GM12874 (cell line): ENCODE measurements around the gene TMEM238L.
A peak's percentile ranks its signal among the peaks of the same experiment; 100 is the strongest.

ENCODE experiments used
- TF ChIP-seq, protein P1 (sequence below): IDR thresholded peaks from 2 replicates; pipeline ENCODE4 v1.5.1; 2011; ENCODE audit warnings: low read depth, mild to moderate bottlenecking, control low read depth, low read length, moderate library complexity; ENCODE audit not compliant: insufficient read depth

The TMEM238L gene

DNA sequence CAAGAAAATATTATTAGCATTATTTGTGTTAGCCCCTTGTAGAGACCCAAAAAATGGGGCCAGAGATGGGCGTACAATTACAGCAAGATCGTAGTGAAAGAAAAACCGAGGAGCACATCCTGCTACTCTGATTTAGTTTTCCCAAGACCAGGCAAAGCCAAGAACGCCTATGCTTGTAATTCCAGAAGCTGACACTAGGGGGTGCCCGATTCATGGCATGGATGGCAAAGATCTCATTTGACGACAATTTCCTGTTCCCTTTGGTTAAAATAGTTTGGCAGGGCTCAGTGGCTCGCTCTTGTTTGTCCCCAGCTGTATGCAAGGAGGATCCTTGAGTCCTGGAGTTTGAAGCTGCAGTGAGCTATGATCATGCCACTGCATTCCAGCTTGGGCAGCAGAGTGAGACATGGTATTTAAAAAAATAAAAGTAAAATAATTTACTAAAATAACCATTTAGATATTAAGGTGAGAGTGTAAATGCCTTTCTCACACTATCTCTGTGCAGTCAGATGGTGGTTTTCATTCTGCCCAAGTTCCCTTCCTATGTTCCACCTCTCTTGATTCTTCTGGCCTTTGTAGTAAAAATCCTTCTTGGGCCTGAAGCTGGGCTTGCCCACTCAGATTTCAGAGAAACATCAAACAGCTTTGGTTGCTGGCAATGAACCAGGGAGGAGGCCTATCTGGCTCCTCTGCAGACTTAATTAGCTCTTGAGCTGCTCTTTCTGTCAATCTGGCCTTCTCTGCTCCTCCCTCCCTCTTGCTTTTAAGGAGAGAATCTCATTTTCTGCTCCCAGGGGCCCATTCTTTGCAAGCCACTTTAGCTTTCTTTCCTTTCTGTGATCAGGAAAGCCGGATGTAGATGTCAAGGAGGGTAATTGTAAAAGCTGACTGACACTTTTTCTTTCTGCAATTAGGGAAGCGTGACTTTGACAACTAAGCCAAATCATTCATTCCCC, 31.2 kb downstream of the TMEM238L start:
- TF ChIP-seq, protein P1, sequence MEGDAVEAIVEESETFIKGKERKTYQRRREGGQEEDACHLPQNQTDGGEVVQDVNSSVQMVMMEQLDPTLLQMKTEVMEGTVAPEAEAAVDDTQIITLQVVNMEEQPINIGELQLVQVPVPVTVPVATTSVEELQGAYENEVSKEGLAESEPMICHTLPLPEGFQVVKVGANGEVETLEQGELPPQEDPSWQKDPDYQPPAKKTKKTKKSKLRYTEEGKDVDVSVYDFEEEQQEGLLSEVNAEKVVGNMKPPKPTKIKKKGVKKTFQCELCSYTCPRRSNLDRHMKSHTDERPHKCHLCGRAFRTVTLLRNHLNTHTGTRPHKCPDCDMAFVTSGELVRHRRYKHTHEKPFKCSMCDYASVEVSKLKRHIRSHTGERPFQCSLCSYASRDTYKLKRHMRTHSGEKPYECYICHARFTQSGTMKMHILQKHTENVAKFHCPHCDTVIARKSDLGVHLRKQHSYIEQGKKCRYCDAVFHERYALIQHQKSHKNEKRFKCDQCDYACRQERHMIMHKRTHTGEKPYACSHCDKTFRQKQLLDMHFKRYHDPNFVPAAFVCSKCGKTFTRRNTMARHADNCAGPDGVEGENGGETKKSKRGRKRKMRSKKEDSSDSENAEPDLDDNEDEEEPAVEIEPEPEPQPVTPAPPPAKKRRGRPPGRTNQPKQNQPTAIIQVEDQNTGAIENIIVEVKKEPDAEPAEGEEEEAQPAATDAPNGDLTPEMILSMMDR: peak; percentile 81

DNA sequence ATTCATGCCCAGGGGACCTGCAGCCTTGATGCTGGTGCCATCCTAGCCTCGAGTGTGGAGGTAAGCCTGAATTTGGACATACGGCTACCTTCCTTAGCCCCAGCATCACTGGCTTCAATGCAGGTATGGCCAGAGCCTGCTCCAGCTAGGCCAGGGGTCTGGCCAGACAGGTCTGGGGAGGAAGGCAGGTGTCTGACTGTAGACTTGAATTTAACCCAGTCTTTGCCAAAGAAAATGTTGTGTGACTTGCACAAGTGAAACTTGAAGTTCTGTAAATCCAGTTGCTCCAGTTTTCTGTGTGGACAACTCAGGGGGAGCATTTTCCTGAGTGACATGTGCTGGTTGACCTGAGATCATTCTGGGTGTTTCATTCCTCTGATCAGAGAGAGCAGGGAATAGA, 32.8 kb downstream of the TMEM238L start:
- TF ChIP-seq, protein P1: no peak

DNA sequence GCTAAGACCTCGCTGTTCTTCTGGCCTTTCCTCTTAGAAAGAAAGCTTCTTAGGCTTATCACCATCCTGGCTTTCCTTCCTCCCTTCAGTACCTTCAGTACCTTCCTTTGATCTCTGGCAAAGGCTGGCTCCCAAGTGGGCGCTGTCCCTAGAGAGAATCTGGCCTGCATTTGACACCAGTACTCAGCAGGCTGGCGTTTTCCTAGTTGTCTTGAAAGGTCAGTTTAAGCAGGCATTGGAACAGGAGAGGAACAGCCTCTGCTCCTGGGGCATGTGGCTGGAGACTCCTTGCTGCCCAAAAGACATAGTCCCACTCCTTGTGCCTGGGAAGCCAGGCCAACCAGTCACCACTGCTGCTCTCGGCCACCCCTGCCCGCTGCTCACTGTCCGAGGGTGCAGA, 34.1 kb downstream of the TMEM238L start:
- TF ChIP-seq, protein P1: no peak

DNA sequence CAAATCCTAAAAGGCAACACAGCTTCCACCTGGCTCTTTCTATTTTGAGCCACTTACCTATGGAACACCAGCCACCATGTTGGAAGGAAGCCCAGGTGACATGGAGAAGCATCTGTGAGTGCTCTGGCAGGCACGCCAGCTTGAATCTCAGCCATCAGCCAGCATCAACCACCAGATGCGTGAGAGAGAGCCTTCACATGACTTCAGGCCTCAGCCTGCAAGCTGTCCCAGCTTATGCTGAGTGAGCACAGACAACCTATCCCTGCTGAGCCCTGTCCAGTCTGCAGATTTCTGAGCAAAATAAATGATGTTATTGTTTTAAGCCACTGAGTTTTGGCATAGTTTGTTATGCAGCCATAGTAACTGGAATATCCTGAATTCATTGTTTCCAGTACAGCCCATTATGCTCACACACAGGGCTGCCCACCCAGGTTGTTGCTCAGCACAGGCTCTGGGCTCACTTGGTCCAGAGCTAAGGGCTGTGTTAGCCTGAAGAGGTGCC, 35.1 kb downstream of the TMEM238L start:
- TF ChIP-seq, protein P1: no peak

DNA sequence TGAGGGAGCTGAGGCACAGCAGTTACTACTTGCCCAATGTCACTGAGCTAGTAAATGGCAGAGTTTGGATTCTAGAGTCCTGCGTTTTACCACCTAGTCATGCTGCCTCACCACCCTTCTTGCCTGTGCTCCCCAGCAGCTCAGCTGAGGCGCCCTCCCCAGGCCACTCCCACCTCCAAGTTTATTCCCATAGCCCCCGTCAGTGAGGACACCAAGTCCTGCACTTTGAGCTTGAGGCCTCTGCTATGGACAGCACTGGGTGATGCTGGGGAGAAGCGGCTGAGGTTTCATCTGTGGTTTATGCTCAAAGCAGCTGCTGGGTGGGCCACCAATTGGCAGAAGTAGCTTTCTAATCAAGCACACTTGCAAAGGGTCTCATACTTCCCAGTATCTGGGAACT, 36.7 kb downstream of the TMEM238L start:
- TF ChIP-seq, protein P1: no peak

DNA sequence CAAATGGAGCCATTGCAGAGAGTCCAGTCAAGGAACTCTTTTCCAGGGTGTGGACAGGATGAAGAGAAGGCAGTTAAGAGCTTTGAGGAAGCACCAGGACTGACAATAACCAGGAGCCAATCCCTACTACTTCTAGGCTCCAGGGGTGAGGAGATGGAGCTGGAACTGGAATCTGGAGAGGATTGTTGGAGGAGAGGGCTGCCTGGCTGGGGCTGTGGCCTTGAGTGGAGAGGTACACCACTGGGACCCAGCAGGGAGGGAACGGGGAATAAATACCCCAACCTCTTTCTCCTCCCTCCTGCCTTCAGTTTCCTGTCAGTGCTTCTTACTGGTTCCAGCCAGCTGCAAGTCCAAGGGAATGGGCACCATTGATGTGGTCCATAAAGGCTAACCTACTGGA, 41.9 kb downstream of the TMEM238L start:
- TF ChIP-seq, protein P1: no peak

DNA sequence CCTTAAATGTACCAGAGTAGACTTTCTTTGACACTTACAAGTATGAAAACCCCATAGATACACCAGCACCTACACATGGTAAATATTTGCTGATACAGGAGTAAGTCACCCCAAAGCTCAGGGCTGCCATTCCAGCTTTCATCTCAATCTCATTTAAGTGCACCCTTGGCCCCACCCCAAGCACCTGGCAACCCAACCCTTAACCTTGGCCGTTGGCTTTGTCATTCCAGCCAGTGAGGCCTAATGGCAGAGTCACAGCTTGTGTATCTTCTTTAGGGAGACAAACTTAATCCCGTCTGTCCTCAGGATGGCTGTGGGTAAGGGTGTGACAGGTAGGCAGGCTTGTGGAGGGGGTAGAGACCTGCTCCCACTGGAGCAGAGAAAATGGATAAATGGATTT, 42.6 kb downstream of the TMEM238L start:
- TF ChIP-seq, protein P1: no peak
